ENCODE measurements around the gene NKAPL.

The NKAPL gene

GRCh38 chr6:28258877-28259777 is at the start of gene NKAPL:
Gene NKAPL, plus strand, starts transcription at chr6:28259297. Its CDS starts 75 bp downstream, at chr6:28259372.
- FAIRE-seq = no peak
- no peak for DNase-seq (ENCODE audit: extremely low spot score, insufficient read length, low read depth)

DNA sequence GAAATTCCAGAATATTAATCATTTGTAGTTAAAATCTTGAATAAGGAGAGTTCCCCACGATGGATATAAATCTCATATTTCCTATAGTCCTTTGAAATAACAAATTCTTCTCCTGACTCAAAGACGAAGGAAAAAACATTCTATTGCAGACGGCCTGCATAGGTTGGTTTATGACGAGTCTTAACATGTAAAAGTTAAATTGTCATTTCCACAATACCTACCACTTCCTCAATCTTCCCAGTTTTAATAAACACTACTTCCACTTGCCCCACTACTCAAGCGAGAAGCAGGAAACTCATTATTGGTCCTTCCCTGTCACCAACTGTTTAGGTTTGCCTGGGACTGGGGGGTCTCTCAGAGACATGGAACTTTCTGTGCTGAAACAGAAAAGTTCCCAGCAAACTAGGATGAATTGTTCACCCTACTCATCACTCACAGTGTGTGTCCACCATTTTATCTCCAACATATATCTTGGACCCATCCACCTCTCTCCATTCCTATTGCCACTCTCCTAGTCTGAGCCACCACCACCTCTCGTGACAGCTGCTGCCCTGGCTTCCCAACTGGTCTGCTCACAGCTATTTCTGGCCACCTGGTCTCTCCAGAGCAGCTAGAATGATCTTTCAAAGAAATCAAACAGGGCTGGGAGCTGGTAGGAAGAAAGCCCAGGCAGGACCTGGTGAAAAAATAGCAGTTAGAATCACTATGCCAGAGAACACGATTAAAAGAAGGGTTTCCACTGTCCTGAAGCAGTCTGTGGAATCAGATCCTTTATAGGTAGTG is 49.2 kb upstream of the NKAPL start:
- FAIRE-seq (no peak), DNase-seq (ENCODE audit: extremely low spot score, insufficient read length, low read depth) (no peak)

DNA sequence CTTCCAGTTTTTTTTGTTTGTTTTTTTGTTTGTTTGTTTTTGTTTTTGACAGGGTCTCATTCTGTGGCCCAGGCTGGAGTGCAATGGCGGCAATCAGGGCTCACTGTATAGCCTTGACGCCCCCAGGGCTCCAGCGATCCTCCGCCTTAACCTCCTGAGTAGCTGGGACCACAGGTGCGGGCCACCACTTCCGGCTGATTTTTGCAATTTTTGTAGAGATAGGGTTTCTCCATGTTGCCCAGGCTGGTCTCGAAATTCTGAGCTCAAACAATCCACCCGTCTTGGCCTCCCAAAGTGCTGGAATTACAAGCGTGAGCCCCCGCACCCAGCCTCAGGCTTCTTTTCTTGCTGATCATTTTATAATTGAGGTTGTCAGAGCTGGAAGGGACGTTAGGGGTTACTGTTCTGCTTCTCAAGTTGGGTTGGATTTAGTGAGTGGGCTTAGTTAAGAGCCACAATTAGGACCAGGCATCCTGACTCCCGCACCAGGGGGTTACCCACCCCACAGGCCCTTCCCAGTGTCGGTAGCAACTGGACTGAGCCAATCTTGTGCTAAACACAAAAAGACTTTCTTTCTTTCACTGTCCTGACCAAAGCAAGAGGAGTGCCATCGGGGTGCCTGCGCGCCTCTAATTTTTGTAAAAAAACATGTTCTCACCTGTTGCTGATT is 47.1 kb upstream of the NKAPL start:
- DNase-seq (ENCODE audit: extremely low spot score, insufficient read length, low read depth) = no peak
- no peak for FAIRE-seq

GRCh38 chr6:28212510-28213212 is 46.4 kb upstream of the NKAPL start:
- DNase-seq (ENCODE audit: extremely low spot score, insufficient read length, low read depth) = peak; percentile 29
- FAIRE-seq = peak; percentile 74

GRCh38 chr6:28213213-28213523 is 45.9 kb upstream of the NKAPL start:
- DNase-seq (ENCODE audit: extremely low spot score, insufficient read length, low read depth) = no peak
- FAIRE-seq = no peak

GRCh38 chr6:28215425-28215824 is 43.7 kb upstream of the NKAPL start:
- no peak for FAIRE-seq
- no peak for DNase-seq (ENCODE audit: extremely low spot score, insufficient read length, low read depth)

GRCh38 chr6:28217890-28218289 is 41.2 kb upstream of the NKAPL start:
- no peak for FAIRE-seq

DNA sequence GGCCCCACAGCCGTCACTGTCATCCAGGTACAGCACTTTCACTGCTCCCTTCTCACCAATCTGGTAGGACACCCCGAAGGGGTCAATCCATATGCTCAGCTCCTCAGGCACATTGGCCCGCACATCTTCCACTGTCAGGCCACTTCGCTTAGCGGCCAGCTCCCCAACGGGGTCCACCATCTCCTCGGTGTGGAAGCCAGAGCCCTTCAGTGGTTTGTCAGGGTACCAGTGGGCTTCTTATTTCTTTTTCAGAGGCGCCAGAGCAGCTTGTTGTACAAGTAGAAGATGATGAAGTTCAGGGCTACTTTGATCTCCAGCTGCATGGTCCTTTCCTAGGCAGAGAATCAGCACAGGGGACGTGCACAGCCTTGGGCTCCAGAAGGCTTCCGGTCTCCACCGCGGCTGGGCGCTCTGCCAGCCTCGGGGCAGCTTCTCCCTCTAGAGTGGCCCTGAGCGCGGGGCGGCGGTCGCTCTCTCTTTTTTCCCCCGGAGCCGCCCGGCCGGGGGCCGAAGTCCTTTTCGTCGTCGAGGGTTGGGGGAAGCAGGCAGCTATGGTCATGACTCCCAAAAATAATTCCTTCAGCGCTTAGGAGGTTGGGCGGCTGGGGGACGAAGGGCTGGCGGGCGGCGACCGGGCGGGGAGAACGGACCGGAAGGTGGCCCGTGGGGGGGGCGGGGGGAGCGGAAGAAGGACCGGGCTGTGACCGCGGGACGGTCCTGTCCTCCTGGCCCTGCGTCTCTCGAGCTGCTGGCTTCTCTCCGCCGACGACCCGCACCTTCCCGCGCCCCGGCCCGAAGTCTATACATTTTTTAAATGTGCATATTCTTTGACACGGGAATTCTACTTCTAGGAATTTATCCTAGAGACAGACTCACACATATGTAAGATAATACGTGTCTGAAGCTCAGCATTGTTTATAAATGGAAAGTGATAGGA is 40.5 kb upstream of the NKAPL start:
- peak; percentile 85 for FAIRE-seq
- DNase-seq (ENCODE audit: extremely low spot score, insufficient read length, low read depth) = peak; percentile 37

More at GRCh38 chr6:28217890-28218289, 41.2 kb upstream of the NKAPL start:
- no peak for DNase-seq (ENCODE audit: extremely low spot score, insufficient read length, low read depth)

- FAIRE-seq (no peak), DNase-seq (ENCODE audit: extremely low spot score, insufficient read length, low read depth) (no peak)
These were observed 38.6 kb upstream of the NKAPL start for GRCh38 chr6:28220257-28221133.

- FAIRE-seq = no peak
- no peak for DNase-seq (ENCODE audit: extremely low spot score, insufficient read length, low read depth)
These were observed 34.7 kb upstream of the NKAPL start for GRCh38 chr6:28224131-28225055.

- FAIRE-seq (peak; percentile 77), DNase-seq (ENCODE audit: extremely low spot score, insufficient read length, low read depth) (peak; percentile 45)
These were observed 33.9 kb upstream of the NKAPL start, which contains the start of gene ZSCAN9 for GRCh38 chr6:28225056-28225834. Gene ZSCAN9, plus strand, starts transcription at chr6:28225275. Its CDS starts 1,810 bp downstream, at chr6:28227085.

GRCh38 chr6:28226460-28226859 is 32.6 kb upstream of the NKAPL start:
- DNase-seq (ENCODE audit: extremely low spot score, insufficient read length, low read depth) = no peak
- FAIRE-seq = no peak

DNA sequence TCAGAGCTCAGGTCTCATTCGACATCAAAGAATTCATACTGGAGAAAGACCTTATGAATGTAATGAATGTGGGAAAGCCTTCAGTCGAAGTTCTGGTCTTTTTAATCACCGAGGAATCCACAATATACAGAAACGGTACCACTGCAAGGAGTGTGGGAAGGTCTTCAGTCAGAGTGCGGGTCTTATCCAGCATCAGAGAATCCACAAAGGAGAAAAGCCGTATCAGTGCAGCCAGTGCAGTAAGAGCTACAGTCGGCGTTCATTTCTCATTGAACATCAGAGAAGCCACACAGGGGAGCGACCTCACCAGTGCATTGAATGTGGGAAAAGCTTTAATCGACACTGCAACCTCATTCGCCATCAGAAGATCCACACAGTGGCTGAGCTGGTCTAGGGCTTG is 26.3 kb upstream of the NKAPL start:
- DNase-seq (ENCODE audit: extremely low spot score, insufficient read length, low read depth) (no peak), FAIRE-seq (no peak)

DNA sequence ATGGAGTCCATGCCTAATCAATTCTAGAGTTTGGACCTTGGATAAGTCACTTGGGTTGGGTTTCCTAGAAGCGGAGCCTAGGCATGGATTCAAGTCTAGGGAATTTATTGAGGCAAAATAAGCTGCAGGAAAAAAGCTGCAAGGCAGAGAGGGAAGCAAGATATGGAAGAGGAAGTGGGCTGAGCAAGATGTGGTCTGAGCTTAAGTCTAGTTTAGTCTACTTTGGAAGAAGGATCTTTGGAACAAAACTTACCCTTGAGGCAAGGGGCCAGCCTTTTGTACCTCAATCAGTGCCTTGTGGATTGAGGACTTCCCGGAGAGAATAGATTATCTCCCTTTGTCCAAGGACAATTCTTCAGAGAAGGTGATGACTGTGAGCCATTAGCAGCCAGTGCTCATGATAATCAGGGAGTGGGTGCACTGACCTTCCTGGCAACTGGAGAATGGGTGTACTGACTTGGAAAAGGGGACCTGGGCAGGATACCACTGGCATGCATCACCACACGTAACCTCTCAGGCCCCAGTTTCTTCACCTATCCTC is 23.1 kb upstream of the NKAPL start:
- DNase-seq (ENCODE audit: extremely low spot score, insufficient read length, low read depth) (no peak), FAIRE-seq (no peak)

GRCh38 chr6:28239636-28240035 is 19.5 kb upstream of the NKAPL start:
- FAIRE-seq (peak; percentile 63), DNase-seq (ENCODE audit: extremely low spot score, insufficient read length, low read depth) (no peak)

GRCh38 chr6:28240471-28240870 is 18.6 kb upstream of the NKAPL start:
- no peak for DNase-seq (ENCODE audit: extremely low spot score, insufficient read length, low read depth)
- FAIRE-seq = no peak

Data from GM18507 (cell line).